ENCODE measurements around the gene VSIR. TPM values are rescaled to one million over a fixed set of nuclear protein-coding genes. Genes with fewer than 3 reads are reported as not detected.

VSIR gene
- total RNA-seq, 1 donor from 2014 or later, result not detected

- H3K27ac Mint-ChIP-seq (ENCODE audit: unreplicated experiment), result no peak overlapping the region
- TF ChIP-seq CTCF (conservative IDR thresholded peaks at IDR 0.05), result no peak
- no peaks in the 10 kb centered on the region for H3K36me3 Mint-ChIP-seq (ENCODE audit: low read depth)
These were observed 46.7 kb downstream of the VSIR start for GRCh38 chr10:71726580-71727104.

GRCh38 chr10:71725998-71726579 is 47.2 kb downstream of the VSIR start:
- peaks cover 7% of the 10 kb centered on the region for H3K4me1 Mint-ChIP-seq
- DNase-seq (ENCODE audit: low read depth, low spot score), result peak; percentile 33
- TF ChIP-seq CTCF (conservative IDR thresholded peaks at IDR 0.05), result peak; percentile 58
- no peak overlapping the region for H3K27ac Mint-ChIP-seq (ENCODE audit: unreplicated experiment)
- H3K36me3 Mint-ChIP-seq (ENCODE audit: low read depth), result no peaks in the 10 kb centered on the region
- H3K9me3 Mint-ChIP-seq, result no peaks in the 10 kb centered on the region
- peaks cover 3% of the 10 kb centered on the region for H3K27me3 Mint-ChIP-seq (ENCODE audit: low read depth)
- no peak overlapping the region for H3K4me3 Mint-ChIP-seq

More at GRCh38 chr10:71726580-71727104, 46.7 kb downstream of the VSIR start:
- no peak overlapping the region for H3K4me3 Mint-ChIP-seq
- H3K9me3 Mint-ChIP-seq, result no peaks in the 10 kb centered on the region
- DNase-seq (ENCODE audit: low read depth, low spot score), result no peak
- peaks cover 2% of the 10 kb centered on the region for H3K27me3 Mint-ChIP-seq (ENCODE audit: low read depth)
- peaks cover 7% of the 10 kb centered on the region for H3K4me1 Mint-ChIP-seq

GRCh38 chr10:71725249-71725648 is 48.1 kb downstream of the VSIR start:
- no peak for DNase-seq (ENCODE audit: low read depth, low spot score)
- no peak for TF ChIP-seq CTCF (conservative IDR thresholded peaks at IDR 0.05)
- Mint-ChIP-seq H3K4me1 (peaks cover 7% of the 10 kb centered on the region), H3K36me3 (ENCODE audit: low read depth) (no peaks in the 10 kb centered on the region), H3K27me3 (ENCODE audit: low read depth) (peaks cover 3% of the 10 kb centered on the region), H3K27ac (ENCODE audit: unreplicated experiment) (no peak overlapping the region), H3K9me3 (no peaks in the 10 kb centered on the region), H3K4me3 (no peak overlapping the region)

- H3K4me3 Mint-ChIP-seq, result no peak overlapping the region
- H3K27me3 Mint-ChIP-seq (ENCODE audit: low read depth), result peaks cover 3% of the 10 kb centered on the region
- TF ChIP-seq CTCF (conservative IDR thresholded peaks at IDR 0.05), result no peak
- peaks cover 7% of the 10 kb centered on the region for H3K4me1 Mint-ChIP-seq
- H3K9me3 Mint-ChIP-seq, result no peaks in the 10 kb centered on the region
- DNase-seq (ENCODE audit: low read depth, low spot score), result no peak
- H3K27ac Mint-ChIP-seq (ENCODE audit: unreplicated experiment), result peak overlapping the region; percentile 62
- H3K36me3 Mint-ChIP-seq (ENCODE audit: low read depth), result no peaks in the 10 kb centered on the region
These were observed 48.8 kb downstream of the VSIR start for GRCh38 chr10:71724539-71724938.

GRCh38 chr10:71723311-71723710 is 50.0 kb downstream of the VSIR start:
- Mint-ChIP-seq H3K4me1 (peaks cover 7% of the 10 kb centered on the region), H3K27ac (ENCODE audit: unreplicated experiment) (peak overlapping the region; percentile 12), H3K4me3 (no peak overlapping the region), H3K27me3 (ENCODE audit: low read depth) (peaks cover 3% of the 10 kb centered on the region), H3K36me3 (ENCODE audit: low read depth) (no peaks in the 10 kb centered on the region), H3K9me3 (no peaks in the 10 kb centered on the region)
- no peak for TF ChIP-seq CTCF (conservative IDR thresholded peaks at IDR 0.05)
- no peak for DNase-seq (ENCODE audit: low read depth, low spot score)

All from neural crest cell (in vitro differentiated cells).